Measurements from ENCODE around the gene DNM2. TPM values are rescaled to one million over a fixed set of nuclear protein-coding genes. Genes with fewer than 3 reads are reported as not detected.

The DNM2 gene
- total RNA-seq, 1 donor from 2014 or later, result 227 TPM

GRCh38 chr19:10695401-10696398 is 22.2 kb upstream of the DNM2 start:
- DNase-seq, result peak; percentile 97
- Mint-ChIP-seq H3K4me1 (ENCODE audit: low read depth, unreplicated experiment) (peaks cover 8% of the 10 kb centered on the region), H3K9me3 (ENCODE audit: unreplicated experiment) (peaks cover 19% of the 10 kb centered on the region), H3K27ac (ENCODE audit: unreplicated experiment) (peak overlapping the region; percentile 79), H3K36me3 (ENCODE audit: unreplicated experiment) (peaks cover 4% of the 10 kb centered on the region), H3K4me3 (ENCODE audit: unreplicated experiment) (peak overlapping the region; percentile 90), H3K27me3 (ENCODE audit: unreplicated experiment) (peaks cover 13% of the 10 kb centered on the region)
- TF ChIP-seq, protein P1, sequence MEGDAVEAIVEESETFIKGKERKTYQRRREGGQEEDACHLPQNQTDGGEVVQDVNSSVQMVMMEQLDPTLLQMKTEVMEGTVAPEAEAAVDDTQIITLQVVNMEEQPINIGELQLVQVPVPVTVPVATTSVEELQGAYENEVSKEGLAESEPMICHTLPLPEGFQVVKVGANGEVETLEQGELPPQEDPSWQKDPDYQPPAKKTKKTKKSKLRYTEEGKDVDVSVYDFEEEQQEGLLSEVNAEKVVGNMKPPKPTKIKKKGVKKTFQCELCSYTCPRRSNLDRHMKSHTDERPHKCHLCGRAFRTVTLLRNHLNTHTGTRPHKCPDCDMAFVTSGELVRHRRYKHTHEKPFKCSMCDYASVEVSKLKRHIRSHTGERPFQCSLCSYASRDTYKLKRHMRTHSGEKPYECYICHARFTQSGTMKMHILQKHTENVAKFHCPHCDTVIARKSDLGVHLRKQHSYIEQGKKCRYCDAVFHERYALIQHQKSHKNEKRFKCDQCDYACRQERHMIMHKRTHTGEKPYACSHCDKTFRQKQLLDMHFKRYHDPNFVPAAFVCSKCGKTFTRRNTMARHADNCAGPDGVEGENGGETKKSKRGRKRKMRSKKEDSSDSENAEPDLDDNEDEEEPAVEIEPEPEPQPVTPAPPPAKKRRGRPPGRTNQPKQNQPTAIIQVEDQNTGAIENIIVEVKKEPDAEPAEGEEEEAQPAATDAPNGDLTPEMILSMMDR (IDR thresholded peaks at IDR 0.05; ENCODE audit: partially characterized antibody, unreplicated experiment), result no peak

DNA sequence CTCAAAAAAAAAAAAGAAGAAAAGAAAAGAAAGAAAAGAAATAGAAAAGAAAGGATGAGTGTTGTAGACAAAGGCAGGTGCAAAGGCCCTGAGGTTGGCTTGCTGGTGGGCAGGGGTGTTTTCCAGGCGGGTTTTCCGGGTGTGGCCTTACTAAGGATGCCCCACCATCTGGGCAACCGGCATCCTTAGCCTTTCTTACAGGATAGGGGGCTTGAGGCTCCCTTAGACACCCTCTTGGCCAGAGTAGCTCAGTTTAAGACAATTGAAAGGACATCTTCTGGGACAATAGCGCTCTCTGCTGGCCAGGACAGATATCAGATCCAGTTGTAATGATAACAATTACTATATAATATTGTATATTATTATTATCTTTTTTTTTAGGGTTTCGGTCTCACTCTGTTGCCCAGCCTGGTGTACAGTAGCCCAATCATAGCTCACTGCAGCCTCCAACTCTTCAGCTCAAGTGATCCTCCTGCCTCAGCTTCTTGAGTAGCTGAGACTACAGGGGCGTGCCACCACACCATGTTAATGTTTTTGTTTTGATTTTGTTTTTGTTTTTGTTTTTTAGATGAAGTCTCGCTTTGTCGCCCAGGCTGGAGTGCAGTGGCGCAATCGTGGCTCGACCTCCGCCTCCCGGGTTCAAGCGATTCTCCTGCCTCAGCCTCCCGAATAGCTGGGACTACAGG is 18.1 kb upstream of the DNM2 start:
- DNase-seq, result peak; percentile 69
- H3K4me1 Mint-ChIP-seq (ENCODE audit: low read depth, unreplicated experiment), result peaks cover 8% of the 10 kb centered on the region
- no peak overlapping the region for H3K27ac Mint-ChIP-seq (ENCODE audit: unreplicated experiment)
- H3K36me3 Mint-ChIP-seq (ENCODE audit: unreplicated experiment), result no peaks in the 10 kb centered on the region
- peaks cover 5% of the 10 kb centered on the region for H3K27me3 Mint-ChIP-seq (ENCODE audit: unreplicated experiment)
- peaks cover 9% of the 10 kb centered on the region for H3K9me3 Mint-ChIP-seq (ENCODE audit: unreplicated experiment)
- TF ChIP-seq, protein P1 (IDR thresholded peaks at IDR 0.05; ENCODE audit: partially characterized antibody, unreplicated experiment), result peak; percentile 74
- H3K4me3 Mint-ChIP-seq (ENCODE audit: unreplicated experiment), result no peak overlapping the region

GRCh38 chr19:10701955-10702525 is 15.8 kb upstream of the DNM2 start:
- Mint-ChIP-seq H3K27ac (ENCODE audit: unreplicated experiment) (peak overlapping the region; percentile 90), H3K4me1 (ENCODE audit: low read depth, unreplicated experiment) (no peaks in the 10 kb centered on the region), H3K9me3 (ENCODE audit: unreplicated experiment) (no peaks in the 10 kb centered on the region), H3K4me3 (ENCODE audit: unreplicated experiment) (peak overlapping the region; percentile 92), H3K36me3 (ENCODE audit: unreplicated experiment) (no peaks in the 10 kb centered on the region), H3K27me3 (ENCODE audit: unreplicated experiment) (peaks cover 3% of the 10 kb centered on the region)
- TF ChIP-seq, protein P1 (IDR thresholded peaks at IDR 0.05; ENCODE audit: partially characterized antibody, unreplicated experiment), result no peak
- DNase-seq, result peak; percentile 58

- H3K36me3 Mint-ChIP-seq (ENCODE audit: unreplicated experiment), result no peaks in the 10 kb centered on the region
- H3K4me1 Mint-ChIP-seq (ENCODE audit: low read depth, unreplicated experiment), result peaks cover 2% of the 10 kb centered on the region
- no peaks in the 10 kb centered on the region for H3K27me3 Mint-ChIP-seq (ENCODE audit: unreplicated experiment)
- H3K9me3 Mint-ChIP-seq (ENCODE audit: unreplicated experiment), result peaks cover 1% of the 10 kb centered on the region
- TF ChIP-seq, protein P1 (IDR thresholded peaks at IDR 0.05; ENCODE audit: partially characterized antibody, unreplicated experiment), result no peak
- no peak for DNase-seq
- H3K4me3 Mint-ChIP-seq (ENCODE audit: unreplicated experiment), result no peak overlapping the region
- H3K27ac Mint-ChIP-seq (ENCODE audit: unreplicated experiment), result no peak overlapping the region
Observed at GRCh38 chr19:10706990-10707389, 10.9 kb upstream of the DNM2 start.
